Stimulated activated CD8-positive, alpha-beta memory T cell treated with anti-CD3 and anti-CD28 coated beads, Interleukin-7, amount 100 ng/mL, for 1 hour (primary cell): ENCODE data around the gene YWHAE.
"Not testable (repeated sequence)": the region's sequence is repeated elsewhere in the genome, so short reads cannot be mapped to it uniquely, and the experiment has no call there.

Experiments
- DNase-seq, 2 donors: peaks; one replicate each; pipeline ENCODE4 v3.0.0-alpha.2; 2020; ENCODE audit warnings: low read depth in 2 of 2

YWHAE gene

DNA sequence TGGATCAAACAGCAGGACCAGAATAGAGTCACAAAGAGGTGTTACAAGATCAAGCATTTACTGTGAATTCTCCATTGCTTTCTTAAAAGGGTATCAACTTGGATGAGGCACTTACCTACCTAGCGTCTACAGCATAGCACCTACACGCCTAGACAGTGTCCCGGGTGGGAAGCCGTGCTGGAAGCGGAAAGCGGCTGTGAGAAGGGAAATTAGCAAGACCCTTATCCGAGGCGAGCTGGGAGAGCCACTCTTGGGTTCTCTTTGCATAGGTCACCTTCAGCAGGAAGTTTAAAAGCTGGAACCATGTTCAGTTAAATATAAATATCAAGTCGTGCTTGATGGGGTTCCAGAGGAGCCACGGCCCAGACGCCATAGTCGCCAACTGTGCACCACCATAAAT is 74.3 kb downstream of the YWHAE start:
- no peak for DNase-seq

DNA sequence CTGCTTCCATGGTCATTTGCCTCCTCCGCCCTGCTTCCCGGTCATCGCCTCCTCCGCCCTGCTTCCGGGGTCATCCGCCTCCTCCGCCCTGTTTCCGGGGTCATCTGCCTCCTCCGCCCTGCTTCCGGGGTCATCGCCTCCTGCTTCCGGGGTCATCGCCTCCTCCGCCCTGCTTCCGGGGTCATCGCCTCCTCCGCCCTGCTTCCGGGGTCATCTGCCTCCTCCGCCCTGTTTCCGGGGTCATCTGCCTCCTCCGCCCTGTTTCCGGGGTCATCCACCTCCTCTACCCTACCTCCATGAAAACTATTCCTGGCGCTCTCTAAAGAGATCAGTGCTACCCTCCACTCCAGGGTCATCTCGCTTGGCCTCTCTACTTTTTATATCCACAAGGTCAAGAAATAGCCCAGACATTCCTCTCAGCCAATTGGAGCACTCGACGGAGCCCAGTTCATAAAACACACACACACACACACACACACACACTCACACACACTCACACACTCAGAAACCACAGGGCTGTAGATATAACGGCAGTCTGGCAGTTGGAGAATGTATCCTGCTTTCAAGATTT is 75.7 kb downstream of the YWHAE start:
- DNase-seq: no peak

DNA sequence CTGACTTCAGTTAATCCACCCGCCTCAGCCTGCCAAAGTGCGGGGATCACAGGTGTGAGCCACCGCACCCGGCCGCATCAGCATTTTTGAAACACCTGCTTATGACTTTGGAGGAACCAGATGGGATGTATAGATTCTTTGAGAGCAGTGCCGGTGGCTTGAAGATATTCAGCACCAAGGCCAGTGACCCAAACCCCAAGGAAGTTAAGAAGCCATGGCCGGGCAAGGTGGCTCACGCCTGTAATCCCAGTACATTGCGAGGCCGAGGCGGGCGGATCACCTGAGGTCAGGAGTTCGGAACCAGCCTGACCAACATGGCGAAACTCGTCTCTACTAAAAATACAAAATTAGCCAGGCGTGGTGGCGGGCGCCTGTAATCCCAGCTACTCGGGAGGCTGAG is 76.7 kb downstream of the YWHAE start:
- no peak for DNase-seq

DNA sequence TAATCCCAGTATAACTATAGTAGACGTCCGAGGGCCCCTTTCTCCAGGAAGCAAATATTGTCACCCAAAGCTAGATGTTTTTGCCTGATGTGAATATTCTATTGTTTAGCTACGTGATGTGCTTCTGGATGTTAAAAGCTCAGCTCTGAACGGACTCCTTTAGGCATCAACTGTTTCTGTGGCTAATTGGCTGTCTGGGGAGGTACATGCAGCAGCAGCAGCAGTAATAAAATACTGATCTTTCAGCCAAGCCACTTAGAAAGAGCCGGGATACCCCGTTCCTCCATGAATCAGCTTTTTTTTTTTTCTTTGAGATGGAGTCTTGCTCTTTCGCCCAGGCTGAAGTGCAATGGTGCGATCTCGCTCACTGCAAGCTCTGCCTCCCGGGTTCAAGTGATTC is 77.5 kb downstream of the YWHAE start:
- DNase-seq: no peak

DNA sequence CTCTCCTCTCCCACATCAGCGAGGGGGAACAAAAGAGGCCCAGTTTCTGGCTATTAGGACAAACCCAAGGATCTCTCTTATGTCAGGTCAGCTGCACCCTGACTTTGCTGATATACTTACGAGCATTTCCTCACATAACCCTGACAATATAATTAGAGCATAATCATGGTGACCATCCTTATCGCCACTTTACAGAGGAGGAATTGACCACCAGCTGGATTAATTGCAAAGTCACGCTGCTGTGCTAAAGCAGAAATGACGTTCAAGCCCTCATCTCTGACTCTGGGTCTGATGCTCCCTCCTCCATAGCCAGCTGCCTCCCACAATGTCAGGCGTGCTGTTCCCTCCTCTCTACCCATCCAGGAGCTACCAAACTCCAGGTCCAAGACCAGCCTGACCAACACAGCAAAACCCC is 78.0 kb downstream of the YWHAE start:
- DNase-seq: no peak

DNA sequence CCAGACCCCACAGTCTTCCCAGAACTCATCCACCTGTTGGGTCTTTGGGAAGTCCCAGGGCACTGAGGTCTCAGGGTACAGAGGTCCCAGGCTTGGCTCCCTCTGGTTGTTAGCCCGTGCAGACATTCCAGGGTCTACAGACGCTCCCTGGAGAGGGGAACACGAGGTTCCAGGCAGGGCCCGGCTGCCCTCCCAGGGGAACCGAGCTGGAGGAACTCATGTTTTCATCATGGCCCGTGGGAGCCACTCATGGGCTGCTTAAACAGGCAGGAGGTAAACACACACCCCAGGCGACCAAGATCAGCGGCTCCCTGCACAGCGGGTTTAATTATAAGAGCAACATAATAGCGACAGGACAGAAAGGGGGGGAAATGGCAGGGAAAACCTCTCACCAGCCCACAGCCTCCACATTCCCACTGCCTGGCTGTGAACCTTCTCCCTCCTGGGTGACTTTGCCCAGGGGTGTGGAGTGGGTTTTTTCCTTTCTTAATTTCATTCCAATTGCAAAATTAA is 84.1 kb downstream of the YWHAE start:
- no peak for DNase-seq

DNA sequence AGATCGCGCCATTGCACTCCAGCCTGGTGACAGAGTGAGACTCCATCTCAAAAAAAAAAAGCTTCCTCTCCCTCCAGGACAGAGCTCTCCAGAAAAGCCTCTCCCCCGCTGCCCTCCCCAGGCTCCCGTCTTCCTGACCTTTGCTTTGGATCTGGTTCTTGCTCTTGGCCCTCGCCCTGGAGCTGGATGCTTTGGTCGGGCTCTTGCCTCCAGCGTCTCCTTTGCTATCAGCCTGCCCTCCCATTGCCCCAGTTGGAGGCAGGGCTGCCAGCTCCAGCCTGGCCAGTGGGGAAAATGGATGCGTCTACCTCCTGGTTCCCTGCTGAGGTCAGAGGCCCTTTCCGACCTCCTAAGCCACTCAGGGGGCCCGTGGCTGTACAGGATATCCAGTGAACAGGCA is 84.6 kb downstream of the YWHAE start:
- no peak for DNase-seq

DNA sequence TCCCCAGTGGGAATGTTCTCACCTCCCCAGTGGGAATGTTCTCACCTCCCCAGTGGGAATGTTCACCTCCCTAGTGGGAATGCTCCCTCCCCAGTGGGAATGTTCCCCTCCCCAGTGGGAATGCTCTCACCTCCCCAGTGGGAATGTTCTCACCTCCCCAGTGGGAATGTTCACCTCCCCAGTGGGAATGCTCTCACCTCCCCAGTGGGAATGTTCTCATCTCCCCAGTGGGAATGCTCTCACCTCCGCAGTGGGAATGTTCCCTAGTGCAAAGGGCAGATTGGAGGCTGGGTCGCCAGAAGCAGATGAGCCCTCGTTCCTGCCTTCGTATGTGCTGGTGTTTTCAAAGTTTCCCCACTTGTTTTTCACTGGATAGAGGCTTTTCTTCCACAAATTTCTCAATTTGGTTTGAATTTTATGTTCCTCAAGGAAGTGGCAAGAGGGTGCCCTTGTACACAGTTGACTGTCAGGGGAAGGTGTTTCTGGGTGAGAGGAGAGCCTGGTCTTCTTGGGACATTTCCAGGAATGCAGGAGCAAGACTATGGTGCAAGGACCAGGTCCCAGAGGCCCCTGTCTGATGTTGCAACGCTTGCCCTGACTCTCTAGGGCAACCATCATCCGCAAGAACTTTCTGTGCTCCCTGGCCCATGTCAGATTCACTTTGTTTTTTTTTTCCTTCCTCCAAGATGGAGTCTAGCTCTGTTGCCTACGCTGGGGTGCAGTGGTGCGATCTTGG is 86.6 kb downstream of the YWHAE start:
- DNase-seq: no peak

DNA sequence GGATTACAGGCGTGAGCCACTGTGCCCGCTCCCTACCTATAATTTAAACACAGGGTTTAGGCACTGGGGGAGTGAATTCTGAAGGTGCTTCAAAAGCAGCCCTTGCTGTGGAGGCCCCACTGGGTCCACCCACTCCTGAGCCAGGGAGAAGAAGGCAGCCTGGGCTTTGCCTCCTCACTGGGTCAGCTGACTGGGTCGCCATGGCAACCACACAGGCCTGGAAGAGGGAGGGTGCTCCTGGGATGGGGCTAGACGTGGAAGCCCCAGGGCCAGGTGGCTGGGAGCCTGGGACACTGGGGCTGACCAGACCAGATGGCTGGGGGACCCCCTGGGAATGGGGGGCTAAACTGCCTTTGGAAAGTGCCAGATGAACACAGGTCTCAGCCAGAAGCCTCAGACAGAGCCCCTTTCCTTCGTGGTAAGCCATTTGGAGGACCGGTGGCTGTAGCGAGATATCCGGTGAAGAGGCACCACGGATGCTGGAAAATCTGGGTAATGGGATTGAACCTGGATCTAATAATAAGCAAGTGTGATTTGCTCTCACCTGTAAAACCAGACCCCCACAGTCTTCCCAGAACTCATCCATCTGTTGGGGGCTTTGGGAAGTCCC is 87.7 kb downstream of the YWHAE start:
- no peak for DNase-seq

DNA sequence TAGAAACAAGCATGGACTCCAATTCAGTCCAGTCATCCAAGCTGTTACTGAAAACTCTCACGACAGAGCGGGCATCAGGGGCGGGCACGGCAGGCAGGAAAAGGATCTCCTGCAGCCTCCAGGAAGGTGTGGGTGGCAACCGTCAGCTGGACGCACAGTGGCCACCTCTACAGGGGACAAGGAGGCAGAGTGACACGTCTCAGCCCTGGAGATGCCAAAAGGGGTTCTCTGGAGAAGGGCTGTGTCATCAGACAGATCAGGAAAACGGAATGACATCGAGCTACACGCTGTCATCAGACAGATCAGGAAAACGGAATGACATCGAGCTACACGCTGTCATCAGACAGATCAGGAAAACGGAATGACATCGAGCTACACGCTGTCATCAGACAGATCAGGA is 92.2 kb downstream of the YWHAE start:
- DNase-seq: not testable (repeated sequence)

DNA sequence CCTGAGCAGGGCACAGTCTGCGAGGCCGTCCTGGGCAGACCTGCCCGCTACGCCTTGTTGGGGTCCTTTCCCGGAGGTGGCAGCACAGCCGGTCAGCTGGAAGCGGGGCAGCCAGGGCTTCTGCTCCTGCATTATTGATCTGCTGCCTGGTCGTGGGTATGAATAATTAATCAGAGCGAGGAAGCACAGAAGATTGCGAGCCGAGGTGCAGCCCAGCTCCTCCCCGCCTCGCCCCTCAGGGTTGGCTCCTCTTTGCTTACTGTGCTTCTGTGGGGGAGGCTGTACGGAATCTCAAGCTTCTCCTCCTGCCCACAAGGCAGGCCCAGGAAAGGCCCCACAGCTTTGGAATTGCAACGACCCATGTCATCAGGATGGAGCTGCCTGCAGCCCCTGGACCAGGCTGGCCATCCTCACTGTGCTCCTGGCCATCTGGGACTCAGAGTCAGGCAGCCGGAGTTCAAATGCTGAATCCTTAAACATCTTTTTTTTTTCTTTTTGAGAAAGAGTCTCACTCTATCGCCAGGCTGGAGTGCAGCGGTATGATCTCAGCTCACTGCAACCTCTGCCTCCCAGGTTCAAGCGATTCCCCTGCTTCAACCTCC is 95.0 kb downstream of the YWHAE start:
- DNase-seq: no peak

DNA sequence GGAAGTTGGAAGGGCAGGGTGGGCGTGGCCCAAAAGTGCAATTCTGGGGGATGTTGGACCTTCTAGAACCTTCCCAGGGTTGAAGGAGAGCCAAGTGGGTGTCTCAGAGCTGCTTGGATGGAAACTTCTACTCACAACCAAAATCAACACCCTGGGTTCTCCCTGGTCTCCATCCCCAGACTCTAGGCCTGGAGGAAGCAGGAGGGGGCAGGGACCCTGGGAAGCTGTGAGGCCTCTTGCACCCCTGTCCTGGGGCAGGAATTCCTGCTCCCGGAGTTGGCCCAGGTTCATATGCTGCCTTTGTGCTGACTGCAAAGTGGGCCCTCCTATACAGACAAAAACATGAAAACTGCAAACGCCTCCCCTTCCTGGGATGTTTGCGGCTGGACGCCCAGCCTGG is 95.5 kb downstream of the YWHAE start:
- no peak for DNase-seq

DNA sequence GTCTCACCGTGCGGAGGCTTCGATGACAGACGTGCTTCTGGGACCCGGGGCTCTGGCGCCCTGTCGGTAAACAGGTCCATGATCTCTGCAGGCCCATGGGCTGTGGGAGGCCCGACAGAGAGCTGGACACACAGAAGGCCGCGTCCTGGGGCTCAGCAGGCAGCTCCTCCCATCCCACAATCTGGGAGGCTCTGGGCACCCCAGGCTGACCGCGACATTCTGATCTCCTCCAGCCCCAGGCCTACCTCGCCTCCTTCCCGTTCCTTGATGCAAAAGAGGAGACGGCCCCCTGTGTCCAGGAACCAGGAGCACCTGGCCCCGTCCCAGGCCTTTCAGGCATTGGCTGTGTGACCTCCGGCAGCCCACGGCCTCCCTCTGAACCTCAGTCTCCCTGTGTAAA is 97.3 kb downstream of the YWHAE start:
- no peak for DNase-seq

DNA sequence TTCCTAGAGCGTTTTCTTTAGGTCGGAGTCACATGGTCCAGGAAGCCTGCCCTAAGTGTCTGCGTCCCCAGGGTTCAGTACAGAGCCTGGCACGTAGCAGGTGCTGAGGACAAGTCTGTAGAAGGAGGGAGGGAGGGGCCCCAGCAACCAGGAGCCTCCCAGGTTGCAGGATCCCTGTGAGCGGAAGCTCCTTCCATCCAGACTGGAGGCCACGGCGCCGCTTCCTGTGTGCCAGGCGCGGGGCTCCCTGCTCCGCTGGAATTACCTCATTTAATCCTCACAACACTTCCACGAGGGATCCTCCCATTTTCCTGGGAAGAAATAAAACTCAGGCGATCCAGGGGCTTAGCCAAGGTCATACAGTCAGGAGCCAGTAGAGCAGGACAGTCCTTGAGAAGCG is 98.5 kb downstream of the YWHAE start:
- no peak for DNase-seq

DNA sequence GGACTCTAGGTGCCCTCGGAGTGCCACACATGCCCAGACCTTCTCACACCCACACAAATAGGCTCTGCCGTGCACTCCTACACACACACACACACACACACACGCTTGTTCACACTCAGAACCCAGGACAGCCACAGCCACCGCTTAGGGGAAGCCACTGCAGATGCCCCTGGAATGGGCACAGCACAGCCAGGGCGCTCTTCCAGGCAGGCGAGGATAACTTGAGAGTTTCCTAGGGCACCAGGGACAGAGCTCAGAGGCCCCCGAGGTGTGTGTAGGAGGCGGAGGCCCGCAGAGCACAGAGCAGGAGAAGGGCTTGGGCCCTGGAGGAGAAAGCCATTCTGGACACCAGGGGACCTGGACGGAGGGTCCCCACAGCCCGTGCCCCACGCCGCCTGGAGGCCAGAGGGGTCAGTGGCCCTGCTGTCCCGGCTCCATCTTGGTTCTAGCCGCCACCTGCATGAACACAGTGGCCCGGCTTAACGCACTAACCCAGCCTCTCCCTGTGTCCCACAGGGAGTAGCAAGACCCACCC is 99.6 kb downstream of the YWHAE start:
- DNase-seq: no peak

DNA sequence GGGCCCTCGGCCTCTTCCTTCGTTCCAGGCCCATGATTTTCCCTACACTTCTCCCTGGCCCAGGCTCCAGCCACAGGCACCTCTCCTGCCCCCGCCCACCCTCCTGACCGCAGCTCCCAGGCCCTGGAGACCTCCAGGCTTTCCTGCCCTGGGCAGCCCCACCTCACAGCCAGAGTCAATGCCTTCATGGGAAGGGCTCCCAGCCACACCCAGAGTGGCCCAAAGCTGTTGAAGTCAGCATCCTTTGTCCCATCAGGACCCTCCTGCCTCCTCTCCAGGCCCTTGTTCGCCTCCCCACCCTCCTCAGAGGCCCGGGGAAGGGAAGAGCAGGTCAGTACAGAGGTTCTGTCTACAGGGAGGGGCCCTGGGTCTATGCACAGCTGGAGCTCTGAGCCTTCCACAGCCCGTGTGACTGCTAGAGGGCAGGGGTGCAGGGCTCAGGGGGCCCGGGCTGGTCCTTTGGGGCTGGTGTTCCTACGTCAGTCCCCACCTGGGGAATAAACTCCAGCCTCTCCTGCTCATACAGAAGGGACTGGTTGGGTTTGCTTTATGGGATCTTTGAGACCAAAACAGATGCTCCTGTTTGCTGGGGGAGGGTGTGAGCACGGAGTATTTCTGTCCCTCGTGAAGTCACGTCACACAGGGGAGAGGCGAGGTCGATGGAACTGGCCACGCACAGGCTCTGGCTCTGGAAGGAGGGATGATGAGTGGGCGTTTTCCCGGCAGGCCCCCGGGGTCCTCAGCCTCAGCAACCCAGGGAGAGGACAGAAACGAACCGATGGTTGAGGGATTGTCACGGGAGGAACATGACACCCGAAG is 100.3 kb downstream of the YWHAE start:
- DNase-seq: no peak

DNA sequence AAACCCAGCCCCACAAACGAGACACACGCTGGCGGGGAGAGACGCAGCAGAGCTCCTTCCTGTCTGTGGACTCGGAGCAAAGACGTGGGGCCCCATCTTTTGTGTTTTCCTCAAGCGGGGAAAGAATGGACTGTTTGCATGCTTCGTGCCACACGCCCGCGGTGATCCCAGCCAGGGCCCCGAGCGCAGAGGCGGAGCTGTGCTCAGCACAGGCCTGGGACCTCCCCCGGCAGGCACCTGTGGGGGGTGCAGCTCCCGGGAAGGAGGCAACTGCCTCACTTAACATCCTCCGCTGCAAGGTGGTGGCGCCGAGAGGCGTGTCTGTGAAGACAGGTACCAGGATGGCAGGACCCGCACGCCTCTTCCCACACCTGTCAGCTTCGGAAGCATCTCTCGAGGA is 101.4 kb downstream of the YWHAE start:
- no peak for DNase-seq
